Measurements from ENCODE around the gene FAM110A.
A peak's percentile ranks its signal among the peaks of the same experiment; 100 is the strongest.

FAM110A gene

GRCh38 chr20:830011-830521, 3.4 kb upstream of the FAM110A start:
- no peak for TF ChIP-seq CTCF (IDR thresholded peaks at IDR 0.05; ENCODE audit: control insufficient read depth, extremely low read depth, insufficient read depth)
- H3K4me3 ChIP-seq (ENCODE audit: low read depth, low read length), result no peak overlapping the region
- no peak for DNase-seq (ENCODE audit: low read depth)

GRCh38 chr20:831251-831650, 2.3 kb upstream of the FAM110A start:
- DNase-seq (ENCODE audit: low read depth), result no peak
- no peak for TF ChIP-seq CTCF (IDR thresholded peaks at IDR 0.05; ENCODE audit: control insufficient read depth, extremely low read depth, insufficient read depth)

GRCh38 chr20:831956-832355, 1.6 kb upstream of the FAM110A start:
- no peak overlapping the region for H3K4me3 ChIP-seq (ENCODE audit: low read depth, low read length)
- no peak for DNase-seq (ENCODE audit: low read depth)
- no peak for TF ChIP-seq CTCF (IDR thresholded peaks at IDR 0.05; ENCODE audit: control insufficient read depth, extremely low read depth, insufficient read depth)

More at GRCh38 chr20:831251-831650, 2.3 kb upstream of the FAM110A start:
- no peak overlapping the region for H3K4me3 ChIP-seq (ENCODE audit: low read depth, low read length)

- H3K4me3 ChIP-seq (ENCODE audit: low read depth, low read length), result peak overlapping the region; percentile 91
- TF ChIP-seq CTCF (IDR thresholded peaks at IDR 0.05; ENCODE audit: control insufficient read depth, extremely low read depth, insufficient read depth), result no peak
- no peak for DNase-seq (ENCODE audit: low read depth)
Measured at GRCh38 chr20:833121-833449, 430 bp upstream of the FAM110A start.

- H3K4me3 ChIP-seq (ENCODE audit: low read depth, low read length), result peak overlapping the region; percentile 91
- TF ChIP-seq CTCF (IDR thresholded peaks at IDR 0.05; ENCODE audit: control insufficient read depth, extremely low read depth, insufficient read depth), result no peak
- no peak for DNase-seq (ENCODE audit: low read depth)
Measured at GRCh38 chr20:834151-834746, 734 bp downstream of the FAM110A start.

GRCh38 chr20:835608-836045, 2.1 kb downstream of the FAM110A start:
- H3K4me3 ChIP-seq (ENCODE audit: low read depth, low read length), result no peak overlapping the region
- DNase-seq (ENCODE audit: low read depth), result no peak

More at GRCh38 chr20:835608-836045, 2.1 kb downstream of the FAM110A start:
- TF ChIP-seq CTCF (IDR thresholded peaks at IDR 0.05; ENCODE audit: control insufficient read depth, extremely low read depth, insufficient read depth), result no peak

All from LNCaP clone FGC (cell line).